Gastrocnemius medialis (tissue), 4 donors: ENCODE results near the gene HLA-DPA1. TPM values are rescaled to one million over a fixed set of nuclear protein-coding genes. Genes with fewer than 3 reads are reported as not detected.

Experiments used
- ATAC-seq, 2 donors: fragments of 150-250 bp; one replicate each; pipeline ENCODE4 v1.9.1; 2016
- DNase-seq, 2 donors: peaks; one replicate each; pipeline ENCODE4 v3.0.0-alpha.2; 2019
- H3K27ac ChIP-seq, 4 donors: fragments of 200-600 bp; sonication (generic); 1 replicate in 1 of 4; 2 replicates in 3 of 4; pipeline ENCODE4 v1.5.1; 2016 to 2018; ENCODE audit warnings: mild to moderate bottlenecking in 2 of 4, moderate library complexity in 1 of 4
- H3K27me3 ChIP-seq, 3 donors: fragments of 200-600 bp; sonication (generic) in 2 of 3; 1 replicate in 1 of 3; 2 replicates in 2 of 3; pipeline versions ENCODE4 v1.5.1 to v1.6.0; 2016 to 2019; ENCODE audit warnings: mild to moderate bottlenecking in 1 of 3, moderate library complexity in 1 of 3
- H3K36me3 ChIP-seq, 2 donors: fragments of 200-600 bp; sonication (generic) in 1 of 2; one replicate each; pipeline ENCODE4 v1.5.1; 2017 to 2018
- H3K4me1 ChIP-seq, 2 donors: fragments of 200-600 bp; sonication (generic) in 1 of 2; one replicate each; pipeline ENCODE4 v1.5.1; 2016 to 2017; ENCODE audit warnings: mild to moderate bottlenecking in 2 of 2
- H3K4me3 ChIP-seq, 4 donors: fragments of 200-600 bp; sonication (generic) in 3 of 4; 1 replicate in 1 of 4; 2 replicates in 3 of 4; pipeline ENCODE4 v1.5.1; 2016 to 2019; ENCODE audit warnings: mild to moderate bottlenecking in 2 of 4
- H3K9me3 ChIP-seq, 3 donors: fragments of 200-600 bp; sonication (generic) in 2 of 3; 1 replicate in 1 of 3; 2 replicates in 2 of 3; pipeline ENCODE4 v1.5.1; 2016 to 2019
- POLR2A ChIP-seq, 2 donors: fragments of 450-650 bp; IDR thresholded peaks; one replicate each; pipeline ENCODE4 v1.6.1; 2017; ENCODE audit warnings: antibody characterized with exemption in 2 of 2, mild to moderate bottlenecking in 2 of 2, moderate library complexity in 2 of 2
- in situ Hi-C, 4 donors: fragments of 200-750 bp; cut with MboI; loops; one replicate each; pipeline versions ENCODE4 v1.15.0 to v1.8.0; 2017; ENCODE audit warnings: low sequenced_read_pairs in 4 of 4
- intact Hi-C: fragments of 100-400 bp; cut with DNase I; formaldehyde crosslinking; loops from one replicate; pipeline ENCODE4 v1.15.1; 2023; ENCODE audit warnings: low total_unique reads
- total RNA-seq, 4 donors: library from RNA; depleted of rRNA; stranded (reverse); fragments of >200 nt; gene quantifications; one replicate each; pipeline versions ENCODE4 v1.1.0 to v1.2.3, GENCODE V29; 2016
- TF ChIP-seq, protein P1 (sequence below), 5 experiments: fragments of 450-650 bp in 3 of 5; fragments of 200-600 bp in 2 of 5; sonication (generic) in 2 of 5; IDR thresholded peaks in 4 of 5; conservative IDR thresholded peaks in 1 of 5; 1 replicate in 4 of 5; 2 replicates in 1 of 5; pipeline ENCODE4 v1.5.1; 2016 to 2019; ENCODE audit warnings: antibody characterized with exemption in 5 of 5, mild to moderate bottlenecking in 3 of 5, moderate library complexity in 3 of 5

Gene HLA-DPA1
- total RNA-seq, 4 donors from 2014 or later: 6.8 to 51.8 (median 23.4) TPM

DNA sequence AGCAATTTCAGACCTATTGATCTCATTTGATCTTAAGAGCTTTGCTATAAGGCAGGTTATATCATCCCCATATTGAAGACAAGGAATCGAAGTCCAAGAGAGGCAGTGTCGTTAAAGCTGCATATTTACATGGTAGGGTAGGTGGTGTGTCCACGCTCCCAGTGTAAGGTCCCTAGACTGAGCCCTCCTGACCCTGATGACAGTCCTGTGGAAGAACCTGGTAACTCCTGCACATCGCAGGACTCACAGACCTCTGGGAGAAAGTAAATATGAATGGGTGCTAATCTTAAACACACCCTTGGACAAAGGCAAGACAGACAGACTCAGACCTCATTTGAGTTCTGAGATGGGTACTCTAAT, 1.7 kb upstream of the HLA-DPA1 start:
- TF ChIP-seq POLR2A (IDR thresholded peaks at IDR 0.05): no peak
- TF ChIP-seq, protein P1, sequence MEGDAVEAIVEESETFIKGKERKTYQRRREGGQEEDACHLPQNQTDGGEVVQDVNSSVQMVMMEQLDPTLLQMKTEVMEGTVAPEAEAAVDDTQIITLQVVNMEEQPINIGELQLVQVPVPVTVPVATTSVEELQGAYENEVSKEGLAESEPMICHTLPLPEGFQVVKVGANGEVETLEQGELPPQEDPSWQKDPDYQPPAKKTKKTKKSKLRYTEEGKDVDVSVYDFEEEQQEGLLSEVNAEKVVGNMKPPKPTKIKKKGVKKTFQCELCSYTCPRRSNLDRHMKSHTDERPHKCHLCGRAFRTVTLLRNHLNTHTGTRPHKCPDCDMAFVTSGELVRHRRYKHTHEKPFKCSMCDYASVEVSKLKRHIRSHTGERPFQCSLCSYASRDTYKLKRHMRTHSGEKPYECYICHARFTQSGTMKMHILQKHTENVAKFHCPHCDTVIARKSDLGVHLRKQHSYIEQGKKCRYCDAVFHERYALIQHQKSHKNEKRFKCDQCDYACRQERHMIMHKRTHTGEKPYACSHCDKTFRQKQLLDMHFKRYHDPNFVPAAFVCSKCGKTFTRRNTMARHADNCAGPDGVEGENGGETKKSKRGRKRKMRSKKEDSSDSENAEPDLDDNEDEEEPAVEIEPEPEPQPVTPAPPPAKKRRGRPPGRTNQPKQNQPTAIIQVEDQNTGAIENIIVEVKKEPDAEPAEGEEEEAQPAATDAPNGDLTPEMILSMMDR (IDR thresholded peaks at IDR 0.05 in 4 of 5, conservative IDR thresholded peaks at IDR 0.05 in 1 of 5): no peak
- in situ Hi-C loops (loop anchor here in 1 of 4 donors (5.0 kb wide), 1 partner anchor 58 kb away; no protein-coding TSS in a partner anchor), intact Hi-C loops (loop anchor here (5.0 kb wide), 1 partner anchor 58 kb away; no protein-coding TSS in a partner anchor)
- Histone ChIP-seq H3K9me3 (no peaks in the 10 kb centered on the region), H3K4me1 (no peaks in the 10 kb centered on the region), H3K4me3 (no peak overlapping the region), H3K27me3 (peaks cover 2 to 12% (median 6%) of the 10 kb centered on the region in 3 donors), H3K27ac (peak overlapping the region; percentile 69 to 78 (median 74)), H3K36me3 (no peaks in the 10 kb centered on the region)
- no peak for DNase-seq
- ATAC-seq: no peak

DNA sequence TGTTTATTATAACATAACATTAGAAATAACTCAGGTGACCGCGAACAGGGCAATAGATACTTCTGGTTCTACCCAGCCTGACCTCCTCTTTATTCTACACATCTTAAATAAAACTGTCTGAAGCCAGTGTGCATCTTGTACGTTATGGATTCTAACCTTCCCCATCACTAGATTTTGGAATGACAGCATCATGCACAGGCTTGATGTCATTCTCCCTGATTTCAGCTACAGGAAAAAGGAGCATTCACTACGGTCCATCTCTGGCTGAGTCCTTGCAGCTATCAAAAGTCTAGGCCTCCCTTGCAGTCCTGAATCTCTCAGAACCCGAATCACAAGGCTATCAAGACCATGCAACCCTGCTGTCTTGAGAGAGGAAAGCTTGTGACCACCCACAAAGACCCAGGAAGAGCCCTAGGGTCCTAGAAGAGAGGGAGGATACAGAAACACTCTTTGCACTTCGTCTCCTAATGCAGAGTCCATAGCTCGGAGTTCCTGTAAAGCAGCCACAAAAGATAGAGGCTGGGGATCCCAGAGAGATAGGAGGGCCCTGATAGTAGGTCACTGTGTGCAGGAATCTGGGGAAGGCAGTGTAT, 845 bp downstream of the HLA-DPA1 start:
- intact Hi-C loops (no loop called here), in situ Hi-C loops (no loop called here)
- Histone ChIP-seq H3K36me3 (no peaks in the 10 kb centered on the region), H3K9me3 (no peaks in the 10 kb centered on the region), H3K27me3 (no peaks in the 10 kb centered on the region), H3K27ac (peak overlapping the region in 3 of 4 donors; percentile 57 to 70 (median 60)), H3K4me1 (no peaks in the 10 kb centered on the region), H3K4me3 (peak overlapping the region; percentile 10 to 49 (median 41))
- ATAC-seq (no peak), DNase-seq (no peak)
- TF ChIP-seq POLR2A (IDR thresholded peaks at IDR 0.05): no peak
- TF ChIP-seq, protein P1 (IDR thresholded peaks at IDR 0.05 in 4 of 5, conservative IDR thresholded peaks at IDR 0.05 in 1 of 5): no peak

GRCh38 chr6:33071569-33071968, 1.9 kb downstream of the HLA-DPA1 start:
- in situ Hi-C loops (no loop called here), intact Hi-C loops (no loop called here)
- TF ChIP-seq, protein P1 (IDR thresholded peaks at IDR 0.05 in 4 of 5, conservative IDR thresholded peaks at IDR 0.05 in 1 of 5): no peak
- no peak for TF ChIP-seq POLR2A (IDR thresholded peaks at IDR 0.05)
- Histone ChIP-seq H3K36me3 (no peaks in the 10 kb centered on the region), H3K4me3 (peak overlapping the region in 1 of 4 donors; percentile 45), H3K27me3 (no peaks in the 10 kb centered on the region), H3K9me3 (no peaks in the 10 kb centered on the region), H3K4me1 (no peaks in the 10 kb centered on the region), H3K27ac (no peak overlapping the region)
- DNase-seq (no peak), ATAC-seq (no peak)

DNA sequence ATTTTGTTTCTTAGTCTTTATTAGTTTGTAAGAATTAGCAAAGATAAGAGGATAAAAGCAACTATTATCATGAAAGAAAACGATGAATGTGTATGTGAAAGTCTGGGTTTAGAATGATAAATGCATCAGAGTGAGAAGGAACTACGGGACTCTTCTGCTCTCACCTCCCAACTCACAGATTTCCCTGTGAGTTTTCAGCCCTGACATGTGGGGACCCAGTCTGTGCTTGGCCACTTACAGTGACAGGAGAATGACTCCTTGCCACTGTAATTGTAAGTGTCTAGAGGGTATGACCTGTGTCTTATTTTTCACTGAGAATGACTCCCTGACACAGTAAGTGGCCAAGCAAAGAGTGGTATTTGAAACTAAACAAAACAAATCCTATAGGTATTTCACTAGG, 2.5 kb downstream of the HLA-DPA1 start:
- DNase-seq: no peak
- in situ Hi-C loops: no loop called here
- Histone ChIP-seq H3K27ac (no peak overlapping the region), H3K9me3 (no peaks in the 10 kb centered on the region), H3K4me3 (peak overlapping the region in 1 of 4 donors; percentile 45), H3K36me3 (no peaks in the 10 kb centered on the region), H3K4me1 (no peaks in the 10 kb centered on the region), H3K27me3 (no peaks in the 10 kb centered on the region)
- TF ChIP-seq POLR2A (IDR thresholded peaks at IDR 0.05): no peak
- TF ChIP-seq, protein P1 (IDR thresholded peaks at IDR 0.05 in 4 of 5, conservative IDR thresholded peaks at IDR 0.05 in 1 of 5): no peak
- intact Hi-C loops: no loop called here
- no peak for ATAC-seq
